Astrocyte (in vitro differentiated cells and primary cell): ENCODE results near the gene MSX1. TPM values are rescaled to one million over a fixed set of nuclear protein-coding genes. Genes with fewer than 3 reads are reported as not detected.

ENCODE experiments used
- DNase-seq: peaks from one replicate; pipeline ENCODE4 v3.0.0-alpha.2; 2010; ENCODE audit warnings: low read depth
- FAIRE-seq: peaks from 2 replicates; lab custom pipeline; 2011; peaks lifted over from hg19 to GRCh38; lab: Jason Lieb, UNC
- H2AFZ ChIP-seq: 2 replicates; pipeline ENCODE4 v1.6.0; 2012; ENCODE audit warnings: low read depth, low read length, inconsistent platforms
- H3K27ac ChIP-seq: 2 replicates; pipeline ENCODE4 v1.5.1; 2011; ENCODE audit warnings: low read depth, low read length, inconsistent platforms
- H3K27me3 ChIP-seq: 2 replicates; pipeline ENCODE4 v1.6.0; 2011; ENCODE audit warnings: low read length, inconsistent platforms; ENCODE audit not compliant: insufficient read depth
- H3K36me3 ChIP-seq: 2 replicates; pipeline ENCODE4 v1.5.1; 2011; ENCODE audit warnings: low read length, inconsistent platforms; ENCODE audit not compliant: insufficient read depth
- H3K4me1 ChIP-seq: 2 replicates; pipeline ENCODE4 v1.5.1; 2011; ENCODE audit warnings: low read length, inconsistent platforms; ENCODE audit not compliant: insufficient read depth
- H3K4me2 ChIP-seq: 2 replicates; pipeline ENCODE4 v1.6.0; 2012; ENCODE audit warnings: low read length, inconsistent platforms
- H3K4me3 ChIP-seq: 2 replicates; pipeline ENCODE4 v1.5.1; 2011; ENCODE audit warnings: low read depth, mild to moderate bottlenecking, low read length, inconsistent platforms; ENCODE audit not compliant: insufficient read depth
- H3K79me2 ChIP-seq: 2 replicates; pipeline ENCODE4 v1.6.0; 2012; ENCODE audit warnings: mild to moderate bottlenecking, low read length, inconsistent platforms; ENCODE audit not compliant: insufficient read depth
- H3K9ac ChIP-seq: 2 replicates; pipeline ENCODE4 v1.6.0; 2012; ENCODE audit warnings: mild to moderate bottlenecking, low read length, inconsistent platforms
- H3K9me3 ChIP-seq: 2 replicates; pipeline ENCODE4 v1.5.1; 2012; ENCODE audit warnings: low read depth, mild to moderate bottlenecking, low read length, inconsistent platforms; ENCODE audit not compliant: insufficient read depth
- H4K20me1 ChIP-seq: 2 replicates; pipeline ENCODE4 v1.6.0; 2012; ENCODE audit warnings: low read length, inconsistent platforms; ENCODE audit not compliant: insufficient read depth
- H3K27ac Mint-ChIP-seq: one replicate; pipeline ENCODE4 v1.8.0; 2021; ENCODE audit warnings: mild to moderate bottlenecking, mixed read lengths; ENCODE audit not compliant: unreplicated experiment
- H3K27me3 Mint-ChIP-seq: one replicate; pipeline ENCODE4 v1.8.0; 2021; ENCODE audit warnings: low read depth, mixed read lengths; ENCODE audit not compliant: unreplicated experiment
- H3K36me3 Mint-ChIP-seq: one replicate; pipeline ENCODE4 v1.8.0; 2021; ENCODE audit warnings: low read depth, mixed read lengths; ENCODE audit not compliant: unreplicated experiment
- H3K4me1 Mint-ChIP-seq: one replicate; pipeline ENCODE4 v1.8.0; 2021; ENCODE audit warnings: low read depth, mixed read lengths; ENCODE audit not compliant: unreplicated experiment
- H3K4me3 Mint-ChIP-seq: one replicate; pipeline ENCODE4 v1.8.0; 2021; ENCODE audit warnings: mild to moderate bottlenecking, moderate library complexity, mixed read lengths; ENCODE audit not compliant: unreplicated experiment
- H3K9me3 Mint-ChIP-seq: one replicate; pipeline ENCODE4 v1.8.0; 2021; ENCODE audit warnings: mild to moderate bottlenecking, mixed read lengths; ENCODE audit not compliant: unreplicated experiment
- EZH2 ChIP-seq: IDR thresholded peaks from 2 replicates; pipeline ENCODE4 v1.6.1; 2012; ENCODE audit warnings: mild to moderate bottlenecking, low read length, inconsistent platforms; ENCODE audit not compliant: insufficient read depth
- total RNA-seq: library from RNA; stranded (reverse); gene quantifications from 2 replicates; pipeline ENCODE4 v1.2.1, GENCODE V29; 2021
- TF ChIP-seq, protein P1 (sequence below): IDR thresholded peaks from 2 replicates; pipeline ENCODE4 v1.5.1; 2011; ENCODE audit warnings: low read depth, mild to moderate bottlenecking, inconsistent platforms, low read length, moderate library complexity; ENCODE audit not compliant: insufficient read depth

MSX1 gene
- total RNA-seq, 1 donor from 2014 or later = 0.91 TPM

DNA sequence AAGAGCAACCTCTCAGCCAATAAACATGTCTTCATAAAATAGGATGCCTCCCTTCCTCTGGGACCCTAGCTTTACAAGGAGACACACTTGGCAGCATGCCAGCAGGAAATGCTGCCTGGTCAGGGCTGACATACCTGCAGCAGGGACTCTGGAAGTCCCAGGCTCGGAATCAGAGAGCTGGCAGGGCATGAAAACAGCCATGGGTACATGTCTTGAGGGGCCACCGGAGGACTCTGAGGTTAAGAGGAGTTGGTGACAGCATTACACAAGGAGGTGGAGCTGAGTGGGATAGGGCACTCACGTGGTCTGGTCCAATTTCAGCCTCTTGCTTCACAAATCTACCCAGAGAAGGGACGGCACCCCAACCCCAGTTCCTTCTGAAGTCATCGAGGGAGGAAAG lies 15.7 kb downstream of the MSX1 start:
- no peak overlapping the region for H3K9ac ChIP-seq
- no peaks in the 10 kb centered on the region for H3K4me1 ChIP-seq
- H3K9me3 Mint-ChIP-seq = peaks cover 13% of the 10 kb centered on the region
- no peak overlapping the region for H3K27ac Mint-ChIP-seq
- no peak overlapping the region for H2AFZ ChIP-seq
- TF ChIP-seq, protein P1, sequence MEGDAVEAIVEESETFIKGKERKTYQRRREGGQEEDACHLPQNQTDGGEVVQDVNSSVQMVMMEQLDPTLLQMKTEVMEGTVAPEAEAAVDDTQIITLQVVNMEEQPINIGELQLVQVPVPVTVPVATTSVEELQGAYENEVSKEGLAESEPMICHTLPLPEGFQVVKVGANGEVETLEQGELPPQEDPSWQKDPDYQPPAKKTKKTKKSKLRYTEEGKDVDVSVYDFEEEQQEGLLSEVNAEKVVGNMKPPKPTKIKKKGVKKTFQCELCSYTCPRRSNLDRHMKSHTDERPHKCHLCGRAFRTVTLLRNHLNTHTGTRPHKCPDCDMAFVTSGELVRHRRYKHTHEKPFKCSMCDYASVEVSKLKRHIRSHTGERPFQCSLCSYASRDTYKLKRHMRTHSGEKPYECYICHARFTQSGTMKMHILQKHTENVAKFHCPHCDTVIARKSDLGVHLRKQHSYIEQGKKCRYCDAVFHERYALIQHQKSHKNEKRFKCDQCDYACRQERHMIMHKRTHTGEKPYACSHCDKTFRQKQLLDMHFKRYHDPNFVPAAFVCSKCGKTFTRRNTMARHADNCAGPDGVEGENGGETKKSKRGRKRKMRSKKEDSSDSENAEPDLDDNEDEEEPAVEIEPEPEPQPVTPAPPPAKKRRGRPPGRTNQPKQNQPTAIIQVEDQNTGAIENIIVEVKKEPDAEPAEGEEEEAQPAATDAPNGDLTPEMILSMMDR = no peak
- no peak for TF ChIP-seq EZH2
- no peak overlapping the region for H3K4me3 Mint-ChIP-seq
- no peaks in the 10 kb centered on the region for H3K4me1 Mint-ChIP-seq
- FAIRE-seq (no peak), DNase-seq (no peak)
- peaks cover 67% of the 10 kb centered on the region for H3K27me3 ChIP-seq
- H3K9me3 ChIP-seq = no peaks in the 10 kb centered on the region
- no peak overlapping the region for H3K4me3 ChIP-seq
- peaks cover 77% of the 10 kb centered on the region for H3K27me3 Mint-ChIP-seq
- no peaks in the 10 kb centered on the region for H3K79me2 ChIP-seq
- H4K20me1 ChIP-seq = peaks cover 6% of the 10 kb centered on the region
- H3K36me3 Mint-ChIP-seq = peaks cover 2% of the 10 kb centered on the region
- no peak overlapping the region for H3K27ac ChIP-seq
- no peaks in the 10 kb centered on the region for H3K36me3 ChIP-seq
- H3K4me2 ChIP-seq = no peak overlapping the region

DNA sequence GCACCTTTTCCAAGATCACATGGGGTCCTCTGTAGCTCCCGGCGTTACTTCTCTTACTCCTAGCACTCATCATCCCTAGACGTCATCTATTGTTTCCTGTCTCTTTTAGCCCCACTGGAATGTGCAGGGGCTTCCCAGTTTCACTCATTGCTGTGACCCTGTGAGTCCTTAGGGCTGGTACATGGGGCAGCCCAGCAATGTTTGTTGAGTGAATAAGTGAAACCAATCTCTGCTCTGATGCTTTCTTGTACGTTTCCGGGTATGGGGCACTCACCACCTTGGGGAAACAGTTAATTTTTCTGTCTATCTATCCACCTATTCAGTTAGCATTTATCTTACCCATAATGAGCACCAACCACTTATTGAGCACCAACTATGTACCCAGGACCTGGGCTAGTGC lies 16.1 kb downstream of the MSX1 start:
- Histone ChIP-seq H3K36me3 (no peaks in the 10 kb centered on the region), H3K4me1 (no peaks in the 10 kb centered on the region), H3K4me2 (no peak overlapping the region), H3K27ac (no peak overlapping the region), H3K27me3 (peaks cover 63% of the 10 kb centered on the region), H3K79me2 (no peaks in the 10 kb centered on the region), H2AFZ (no peak overlapping the region), H3K4me3 (no peak overlapping the region), H4K20me1 (peaks cover 5% of the 10 kb centered on the region), H3K9ac (no peak overlapping the region), H3K9me3 (no peaks in the 10 kb centered on the region)
- DNase-seq (no peak), FAIRE-seq (no peak)
- Mint-ChIP-seq H3K4me3 (no peak overlapping the region), H3K4me1 (no peaks in the 10 kb centered on the region), H3K27ac (no peak overlapping the region), H3K27me3 (peaks cover 73% of the 10 kb centered on the region), H3K9me3 (peaks cover 12% of the 10 kb centered on the region), H3K36me3 (peaks cover 2% of the 10 kb centered on the region)
- TF ChIP-seq, protein P1 = no peak
- TF ChIP-seq EZH2 = no peak

DNA sequence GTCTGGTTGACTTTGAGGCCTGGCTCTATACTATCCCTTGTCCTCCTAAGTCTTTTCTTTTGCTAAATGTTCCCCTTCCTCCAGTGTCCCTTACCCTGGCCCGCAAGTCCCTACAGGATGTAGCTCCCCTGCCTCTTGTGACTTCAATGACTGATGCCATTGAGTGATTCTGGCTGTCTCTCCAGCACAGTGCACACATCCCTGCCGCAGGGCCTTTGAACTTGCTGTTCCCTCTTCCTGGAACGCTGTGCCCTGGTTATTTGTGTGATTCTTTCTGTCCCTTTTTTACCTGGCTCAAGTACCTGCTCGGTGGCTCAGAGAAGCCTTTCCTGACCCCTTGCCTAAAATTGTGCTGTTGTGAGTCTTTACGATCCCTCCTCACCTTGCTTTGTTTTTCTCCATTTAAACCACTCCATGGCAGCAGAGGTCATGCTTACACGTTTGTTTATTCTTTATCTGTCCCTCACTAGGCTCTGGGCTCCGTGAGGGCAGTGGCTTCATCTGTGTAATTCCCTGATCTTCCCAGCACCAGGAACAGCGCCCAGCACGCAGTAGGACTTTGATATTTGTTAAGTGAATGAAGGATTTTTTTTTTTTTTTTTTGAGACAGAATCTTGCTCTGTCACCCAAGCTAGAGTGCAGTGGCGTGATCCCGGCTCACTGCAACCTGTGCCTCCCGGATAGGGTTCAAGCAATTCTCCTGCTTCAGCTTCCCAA lies 17.6 kb downstream of the MSX1 start:
- H3K27me3 Mint-ChIP-seq = peaks cover 67% of the 10 kb centered on the region
- H4K20me1 ChIP-seq = no peaks in the 10 kb centered on the region
- no peaks in the 10 kb centered on the region for H3K36me3 Mint-ChIP-seq
- DNase-seq (no peak), FAIRE-seq (no peak)
- no peak overlapping the region for H3K4me2 ChIP-seq
- no peak overlapping the region for H3K27ac ChIP-seq
- H2AFZ ChIP-seq = no peak overlapping the region
- H3K79me2 ChIP-seq = no peaks in the 10 kb centered on the region
- no peaks in the 10 kb centered on the region for H3K4me1 ChIP-seq
- no peaks in the 10 kb centered on the region for H3K9me3 ChIP-seq
- H3K9me3 Mint-ChIP-seq = peaks cover 8% of the 10 kb centered on the region
- H3K27me3 ChIP-seq = peaks cover 53% of the 10 kb centered on the region
- H3K36me3 ChIP-seq = no peaks in the 10 kb centered on the region
- no peaks in the 10 kb centered on the region for H3K4me1 Mint-ChIP-seq
- H3K4me3 Mint-ChIP-seq = no peak overlapping the region
- H3K27ac Mint-ChIP-seq = no peak overlapping the region
- no peak overlapping the region for H3K9ac ChIP-seq
- no peak for TF ChIP-seq EZH2
- TF ChIP-seq, protein P1 = no peak
- no peak overlapping the region for H3K4me3 ChIP-seq
